Activated T-helper 1 cell treated with anti-CD3 and anti-CD28 coated beads, Interleukin-12 subunit alpha, Interleukin-12 subunit beta, Interleukin-2, Interleukin-4 antibody, amounts not matched to agents 30 ng/mL and 10 ng/mL and 1 ng/mL, durations not matched to agents 14 hours and 24 hours and 36 hours (primary cell): ENCODE data around the gene YKT6. TPM values are rescaled to one million over a fixed set of nuclear protein-coding genes. Genes with fewer than 3 reads are reported as not detected.

Experiments used
- DNase-seq: peaks from one replicate; pipeline ENCODE4 v3.0.0; 2021; ENCODE audit warnings: low spot score
- H3K27ac Mint-ChIP-seq: one replicate; pipeline ENCODE4 v1.8.0; 2021; ENCODE audit warnings: mild to moderate bottlenecking, mixed read lengths
- H3K27me3 Mint-ChIP-seq: one replicate; pipeline ENCODE4 v1.8.0; 2022; ENCODE audit warnings: mild to moderate bottlenecking, moderate library complexity, mixed read lengths; ENCODE audit not compliant: insufficient read depth
- H3K36me3 Mint-ChIP-seq: one replicate; pipeline ENCODE4 v1.8.0; 2021; ENCODE audit warnings: low read depth, mixed read lengths
- H3K4me1 Mint-ChIP-seq: one replicate; pipeline ENCODE4 v1.8.0; 2021; ENCODE audit warnings: low read depth, mixed read lengths
- H3K4me3 Mint-ChIP-seq: one replicate; pipeline ENCODE4 v1.8.0; 2021; ENCODE audit warnings: mild to moderate bottlenecking, moderate library complexity, mixed read lengths
- H3K9me3 Mint-ChIP-seq: one replicate; pipeline ENCODE4 v1.8.0; 2021; ENCODE audit warnings: mixed read lengths
- intact Hi-C: fragments of 100-400 bp; cut with micrococcal nuclease; formaldehyde crosslinking; loops from one replicate; pipeline ENCODE4 v1.15.1; 2024
- total RNA-seq: library from RNA; stranded (reverse); gene quantifications from 2 replicates; pipeline ENCODE4 v1.2.3, GENCODE V29; 2022

The YKT6 gene
- total RNA-seq, 1 donor from 2014 or later, result 92.1 TPM

- intact Hi-C loops, result no loop called here
- H3K36me3 Mint-ChIP-seq, result no peaks in the 10 kb centered on the region
- H3K9me3 Mint-ChIP-seq, result no peaks in the 10 kb centered on the region
Observed at GRCh38 chr7:44220046-44220357, 19.2 kb downstream of the YKT6 start.

DNA sequence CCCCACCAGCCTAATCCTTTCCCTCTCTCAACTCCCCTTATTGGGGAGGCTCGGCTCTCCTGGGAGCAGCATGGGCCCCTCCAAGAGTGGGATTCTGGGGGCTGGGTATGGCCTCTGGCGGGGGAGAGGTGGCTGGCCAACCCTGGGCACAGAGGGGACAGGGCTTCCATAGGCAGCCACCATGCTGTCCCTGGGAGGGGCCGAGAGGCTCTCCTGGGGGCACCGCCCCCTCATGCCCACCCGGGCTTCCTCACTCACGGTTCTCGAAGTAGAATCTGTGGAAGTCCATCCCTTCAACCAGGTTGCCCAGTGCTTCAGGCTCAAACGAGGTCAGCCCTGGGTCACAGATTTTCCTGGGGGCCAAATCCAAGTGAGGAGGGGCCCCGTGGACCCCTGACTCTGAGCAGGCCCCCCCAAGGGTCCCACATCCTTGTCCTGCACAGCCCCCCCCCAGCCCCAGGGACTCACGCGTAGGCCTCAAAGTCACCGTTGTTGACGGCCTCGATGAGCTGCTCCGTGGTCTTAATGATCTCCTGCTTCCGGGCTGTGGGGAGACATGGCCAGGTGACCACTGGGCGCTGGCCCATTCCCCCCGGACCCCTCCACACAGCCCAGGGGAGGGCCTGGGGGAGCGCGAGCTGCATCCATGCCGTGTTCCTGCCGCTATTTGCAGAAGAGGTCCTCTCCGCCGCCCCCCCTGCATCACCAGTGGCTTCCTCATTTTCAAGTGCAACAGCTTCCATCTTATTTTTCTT lies 19.8 kb downstream of the YKT6 start:
- DNase-seq, result no peak
- intact Hi-C loops, result no loop called here
- Mint-ChIP-seq H3K4me3 (no peak overlapping the region), H3K4me1 (no peaks in the 10 kb centered on the region), H3K27ac (no peak overlapping the region), H3K27me3 (peaks cover 2% of the 10 kb centered on the region), H3K36me3 (no peaks in the 10 kb centered on the region), H3K9me3 (no peaks in the 10 kb centered on the region)

More at GRCh38 chr7:44220046-44220357, 19.2 kb downstream of the YKT6 start:
- H3K4me3 Mint-ChIP-seq, result no peak overlapping the region
- H3K27ac Mint-ChIP-seq, result no peak overlapping the region
- no peaks in the 10 kb centered on the region for H3K4me1 Mint-ChIP-seq
- no peak for DNase-seq
- H3K27me3 Mint-ChIP-seq, result peaks cover 2% of the 10 kb centered on the region

GRCh38 chr7:44221231-44221791 lies 20.5 kb downstream of the YKT6 start:
- no peak overlapping the region for H3K27ac Mint-ChIP-seq
- H3K36me3 Mint-ChIP-seq, result no peaks in the 10 kb centered on the region
- DNase-seq, result no peak
- intact Hi-C loops, result no loop called here
- no peak overlapping the region for H3K4me3 Mint-ChIP-seq
- H3K9me3 Mint-ChIP-seq, result no peaks in the 10 kb centered on the region
- H3K4me1 Mint-ChIP-seq, result no peaks in the 10 kb centered on the region
- peaks cover 2% of the 10 kb centered on the region for H3K27me3 Mint-ChIP-seq

DNA sequence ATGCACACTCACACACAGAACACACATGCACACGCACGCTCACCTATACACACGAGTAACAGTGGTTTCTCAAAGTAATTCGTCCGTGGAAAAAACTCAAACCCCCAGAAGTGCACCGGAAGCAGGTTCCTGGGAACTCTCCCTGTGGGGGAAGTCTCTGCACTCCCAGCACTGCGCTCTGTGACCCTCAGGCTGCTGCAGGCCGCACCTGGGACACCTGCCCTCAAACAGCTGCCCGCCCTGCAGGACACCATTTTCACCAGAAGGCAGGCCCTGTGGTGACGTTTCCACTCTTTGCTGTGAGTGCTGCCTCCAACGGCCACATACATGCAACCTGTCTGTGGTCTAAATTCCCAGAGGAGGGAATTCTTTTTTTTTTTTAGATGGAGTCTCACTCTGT lies 21.3 kb downstream of the YKT6 start:
- Mint-ChIP-seq H3K27ac (no peak overlapping the region), H3K4me1 (no peaks in the 10 kb centered on the region), H3K36me3 (no peaks in the 10 kb centered on the region), H3K27me3 (peaks cover 2% of the 10 kb centered on the region), H3K4me3 (no peak overlapping the region), H3K9me3 (no peaks in the 10 kb centered on the region)
- DNase-seq, result no peak
- intact Hi-C loops, result no loop called here

DNA sequence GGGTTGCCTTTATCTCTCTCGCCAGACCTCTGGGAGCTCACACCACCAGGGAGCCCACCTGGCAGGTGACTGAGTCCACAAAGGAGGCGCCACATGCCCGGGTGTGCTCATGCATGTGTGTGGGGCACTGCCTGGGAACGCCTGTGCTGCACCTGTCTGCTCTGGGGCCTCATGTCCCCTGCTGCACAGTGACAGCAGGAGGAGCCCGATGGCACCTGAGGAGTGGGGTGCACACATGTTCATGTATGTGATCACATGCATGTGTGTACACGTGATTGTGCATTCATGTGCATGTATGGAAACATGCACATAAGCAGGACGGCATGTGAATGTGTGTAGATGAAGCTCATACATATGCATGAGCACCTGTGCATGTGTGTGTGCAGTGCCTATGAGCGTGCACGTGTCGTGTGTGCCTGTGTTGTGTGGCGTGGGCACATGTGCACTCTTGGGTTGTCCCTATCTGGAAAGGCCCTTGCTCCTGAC lies 22.0 kb downstream of the YKT6 start:
- Mint-ChIP-seq H3K9me3 (no peaks in the 10 kb centered on the region), H3K27me3 (peaks cover 2% of the 10 kb centered on the region), H3K36me3 (no peaks in the 10 kb centered on the region), H3K4me3 (no peak overlapping the region), H3K27ac (no peak overlapping the region), H3K4me1 (no peaks in the 10 kb centered on the region)
- intact Hi-C loops, result no loop called here
- no peak for DNase-seq

GRCh38 chr7:44223362-44224079 lies 22.7 kb downstream of the YKT6 start:
- intact Hi-C loops, result no loop called here
- Mint-ChIP-seq H3K9me3 (no peaks in the 10 kb centered on the region), H3K4me1 (no peaks in the 10 kb centered on the region), H3K4me3 (no peak overlapping the region), H3K36me3 (no peaks in the 10 kb centered on the region), H3K27me3 (peaks cover 2% of the 10 kb centered on the region), H3K27ac (no peak overlapping the region)
- DNase-seq, result no peak

DNA sequence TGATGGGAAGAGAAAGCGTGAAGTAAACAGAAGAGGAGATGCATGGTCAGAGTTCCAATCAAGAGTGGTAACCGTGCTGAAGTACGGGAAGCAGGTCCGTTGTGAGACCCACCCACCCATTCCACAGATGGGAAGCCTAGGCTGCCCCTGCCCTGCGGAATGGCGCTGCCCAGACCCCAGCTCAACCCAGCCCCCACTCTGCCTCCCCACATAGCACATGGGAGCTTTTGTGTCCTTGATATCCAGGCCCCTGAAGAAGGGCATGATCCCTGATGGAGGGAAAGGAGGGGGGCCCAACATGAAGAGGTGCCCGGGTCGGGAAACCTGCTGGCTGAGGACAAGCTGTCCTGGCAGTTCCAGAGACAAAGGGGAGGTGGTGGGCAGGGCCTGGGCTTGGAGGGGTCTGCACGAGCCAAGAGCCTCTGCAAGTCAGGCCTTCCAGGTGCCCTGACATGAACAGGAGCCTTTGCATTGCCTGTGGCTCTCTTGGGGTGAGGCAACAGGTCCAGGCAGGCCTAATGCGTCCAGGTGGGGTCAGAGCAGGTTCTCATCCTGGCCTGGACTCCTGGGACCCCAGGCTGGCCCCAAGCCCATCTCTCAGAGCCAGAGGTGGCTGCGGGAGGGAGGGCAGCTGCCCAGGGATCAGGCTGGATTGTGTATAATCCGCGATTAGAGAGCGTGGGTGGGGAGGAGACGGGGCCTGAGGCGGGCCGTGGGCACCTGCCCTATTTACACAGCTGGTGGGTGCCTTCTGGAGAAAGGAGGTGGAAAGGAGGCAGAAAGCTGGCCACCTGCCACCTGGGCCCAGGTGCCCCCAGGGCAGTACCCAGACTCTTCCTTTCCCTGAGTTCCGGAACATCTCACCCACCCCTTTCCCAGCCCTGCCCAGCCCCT lies 23.5 kb downstream of the YKT6 start:
- Mint-ChIP-seq H3K27ac (no peak overlapping the region), H3K36me3 (no peaks in the 10 kb centered on the region), H3K4me3 (no peak overlapping the region), H3K27me3 (peaks cover 2% of the 10 kb centered on the region), H3K9me3 (no peaks in the 10 kb centered on the region), H3K4me1 (no peaks in the 10 kb centered on the region)
- no peak for DNase-seq
- intact Hi-C loops, result no loop called here

GRCh38 chr7:44224974-44225565 lies 24.3 kb downstream of the YKT6 start:
- H3K9me3 Mint-ChIP-seq, result no peaks in the 10 kb centered on the region
- no peak overlapping the region for H3K4me3 Mint-ChIP-seq
- no peaks in the 10 kb centered on the region for H3K36me3 Mint-ChIP-seq
- no peak for DNase-seq
- peaks cover 2% of the 10 kb centered on the region for H3K27me3 Mint-ChIP-seq
- H3K4me1 Mint-ChIP-seq, result no peaks in the 10 kb centered on the region
- no peak overlapping the region for H3K27ac Mint-ChIP-seq
- intact Hi-C loops, result no loop called here

DNA sequence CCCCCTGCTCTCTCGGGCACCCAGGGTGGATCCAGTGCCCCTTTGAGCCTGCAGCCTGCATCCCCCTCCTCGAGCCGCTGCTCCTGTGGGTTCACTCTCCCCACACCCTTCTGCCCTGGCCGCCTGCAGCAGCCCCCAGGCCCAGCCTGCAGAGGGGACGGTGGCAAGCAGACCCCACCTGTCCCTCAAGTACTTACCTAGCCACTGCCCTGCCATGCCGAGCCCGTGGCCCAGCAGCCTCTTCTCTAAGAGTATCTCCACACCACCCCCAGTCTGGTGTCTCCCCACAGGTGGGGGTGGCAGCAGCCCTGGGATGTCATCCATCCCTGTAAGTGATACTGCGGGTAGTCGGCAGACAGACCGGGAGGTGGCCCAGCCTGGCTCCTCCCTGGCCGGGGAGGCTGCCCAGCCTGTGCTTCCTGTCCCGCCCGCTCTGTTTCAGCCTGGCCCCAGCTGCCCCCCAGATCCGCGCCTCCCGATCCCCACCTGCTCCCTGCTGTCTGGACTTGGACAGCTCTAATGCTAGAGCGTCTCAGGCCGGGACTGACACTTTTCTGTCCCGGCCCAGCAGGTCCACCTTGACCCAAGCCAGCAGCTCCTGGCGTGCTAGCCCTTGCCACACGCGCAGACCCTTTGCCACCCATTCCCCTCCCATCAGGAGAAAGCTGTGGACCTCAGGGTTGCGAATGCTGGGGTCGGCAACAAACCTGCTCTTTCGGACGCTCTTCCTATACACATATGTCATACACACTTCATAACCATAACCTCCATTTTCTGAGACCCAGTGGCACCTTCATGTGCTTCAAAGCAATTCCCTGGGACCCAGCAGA lies 25.0 kb downstream of the YKT6 start:
- no peaks in the 10 kb centered on the region for H3K4me1 Mint-ChIP-seq
- H3K27me3 Mint-ChIP-seq, result peaks cover 2% of the 10 kb centered on the region
- no peak overlapping the region for H3K4me3 Mint-ChIP-seq
- intact Hi-C loops, result no loop called here
- H3K36me3 Mint-ChIP-seq, result no peaks in the 10 kb centered on the region
- DNase-seq, result no peak
- H3K9me3 Mint-ChIP-seq, result no peaks in the 10 kb centered on the region
- H3K27ac Mint-ChIP-seq, result no peak overlapping the region

- H3K9me3 Mint-ChIP-seq, result no peaks in the 10 kb centered on the region
- no peaks in the 10 kb centered on the region for H3K36me3 Mint-ChIP-seq
Observed at GRCh38 chr7:44226396-44226753, 25.6 kb downstream of the YKT6 start.

GRCh38 chr7:44227911-44228310 lies 27.1 kb downstream of the YKT6 start:
- no peak overlapping the region for H3K4me3 Mint-ChIP-seq
- no peak for DNase-seq
- no peaks in the 10 kb centered on the region for H3K4me1 Mint-ChIP-seq
- H3K36me3 Mint-ChIP-seq, result no peaks in the 10 kb centered on the region
- no peak overlapping the region for H3K27ac Mint-ChIP-seq
- no peaks in the 10 kb centered on the region for H3K27me3 Mint-ChIP-seq
- H3K9me3 Mint-ChIP-seq, result no peaks in the 10 kb centered on the region
- intact Hi-C loops, result no loop called here

More at GRCh38 chr7:44226396-44226753, 25.6 kb downstream of the YKT6 start:
- no peak for DNase-seq
- H3K27me3 Mint-ChIP-seq, result peaks cover 2% of the 10 kb centered on the region
- H3K4me1 Mint-ChIP-seq, result no peaks in the 10 kb centered on the region
- no peak overlapping the region for H3K27ac Mint-ChIP-seq
- no peak overlapping the region for H3K4me3 Mint-ChIP-seq
- intact Hi-C loops, result no loop called here
